PC-9 (cell line): ENCODE results near the gene RXFP2. TPM values are rescaled to one million over a fixed set of nuclear protein-coding genes. Genes with fewer than 3 reads are reported as not detected.

Experiments
- BruUV-seq: library from RNA; stranded (reverse); fragments of 400-500 nt; replicated peaks from 2 replicates; lab custom pipeline; 2021; lab: Mats Ljungman, UMichigan
- CTCF ChIA-PET: fragments of 300-600 bp; sonication (Branson Sonifier 250); formaldehyde crosslinking; loops from one replicate; lab custom pipeline; 2022; ENCODE audit warnings: antibody characterized with exemption; lab: Charles Lee
- POLR2A ChIA-PET: fragments of 300-600 bp; sonication (Branson Sonifier 250); formaldehyde crosslinking; loops from one replicate; lab custom pipeline; 2022; ENCODE audit warnings: antibody characterized with exemption; ENCODE audit not compliant: unreplicated experiment; lab: Charles Lee
- DNase-seq, 2 experiments: peaks; one replicate each; pipeline versions ENCODE4 v3.0.0 to v3.0.0-alpha.2; 2015 to 2022; ENCODE audit warnings: mixed read lengths in 1 of 2
- H2AFZ ChIP-seq: fragments of 200-600 bp; sonication (generic); 2 replicates; pipeline ENCODE4 v1.8.1; 2017; ENCODE audit warnings: antibody characterized with exemption
- H3F3A ChIP-seq: fragments of 200-600 bp; sonication (generic); 2 replicates; pipeline ENCODE4 v1.8.1; 2017; ENCODE audit warnings: antibody characterized with exemption, mild to moderate bottlenecking, low read depth; ENCODE audit not compliant: insufficient read depth
- H3K27ac ChIP-seq: fragments of 200-600 bp; sonication (generic); 2 replicates; pipeline ENCODE4 v1.6.1; 2016; ENCODE audit warnings: mixed run types
- H3K27me3 ChIP-seq: fragments of 200-600 bp; sonication (generic); 2 replicates; pipeline ENCODE4 v1.6.1; 2016; ENCODE audit warnings: low read depth, mixed run types; ENCODE audit not compliant: insufficient read depth
- H3K36me3 ChIP-seq: fragments of 200-600 bp; sonication (generic); 2 replicates; pipeline ENCODE4 v1.6.1; 2016; ENCODE audit warnings: low read depth, mixed run types
- H3K4me1 ChIP-seq: fragments of 200-600 bp; sonication (generic); replicated peaks from 2 replicates; pipeline ENCODE4 v1.6.1; 2016; ENCODE audit warnings: mixed run types; ENCODE audit not compliant: insufficient read depth
- H3K4me2 ChIP-seq: fragments of 200-600 bp; sonication (generic); 2 replicates; pipeline ENCODE4 v1.6.1; 2017; ENCODE audit warnings: mixed run types
- H3K4me3 ChIP-seq: fragments of 200-600 bp; sonication (generic); 2 replicates; pipeline ENCODE4 v1.6.1; 2016; ENCODE audit warnings: mixed run types
- H3K79me2 ChIP-seq: fragments of 200-600 bp; sonication (generic); 2 replicates; pipeline ENCODE4 v1.6.1; 2017; ENCODE audit warnings: low read depth, mixed run types
- H3K9me2 ChIP-seq: fragments of 200-600 bp; sonication (generic); 2 replicates; pipeline ENCODE4 v1.8.1; 2017; ENCODE audit warnings: mild to moderate bottlenecking; ENCODE audit not compliant: insufficient read depth
- H3K9me3 ChIP-seq: fragments of 200-600 bp; sonication (generic); 2 replicates; pipeline ENCODE4 v1.8.1; 2016; ENCODE audit warnings: low read depth; ENCODE audit not compliant: insufficient read depth
- H4K20me1 ChIP-seq: fragments of 200-600 bp; sonication (generic); 2 replicates; pipeline ENCODE4 v1.8.1; 2017; ENCODE audit not compliant: insufficient read depth
- CTCF ChIP-seq: fragments of 200-600 bp; sonication (generic); conservative IDR thresholded peaks from 2 replicates; pipeline ENCODE4 v1.6.1; 2017; ENCODE audit warnings: mixed run types, antibody characterized with exemption, mild to moderate bottlenecking, moderate library complexity
- EZH2 ChIP-seq: fragments of 200-600 bp; sonication (generic); IDR thresholded peaks from 2 replicates; pipeline ENCODE4 v1.8.0; 2017; ENCODE audit warnings: antibody characterized with exemption, low read depth
- intact Hi-C: fragments of 100-400 bp; cut with micrococcal nuclease; formaldehyde crosslinking; loops from one replicate; pipeline ENCODE4 v1.10.0; 2022; ENCODE audit not compliant: unreplicated experiment
- total RNA-seq: library from RNA; stranded (reverse); gene quantifications from 2 replicates; pipeline ENCODE4 v1.2.3, GENCODE V29; 2021

The RXFP2 gene
- total RNA-seq, 1 experiment from 2014 or later, result not detected

GRCh38 chr13:31801088-31801487 lies 61.8 kb downstream of the RXFP2 start:
- no peaks in the 10 kb centered on the region for H3K79me2 ChIP-seq
- no peaks in the 10 kb centered on the region for H4K20me1 ChIP-seq
- ChIA-PET CTCF (no interaction called here), POLR2A (no interaction called here)
- no peak for DNase-seq
- intact Hi-C loops, result no loop called here
- no peak overlapping the region for H3K27ac ChIP-seq
- H3F3A ChIP-seq, result no peaks in the 10 kb centered on the region
- no peaks in the 10 kb centered on the region for H3K36me3 ChIP-seq
- peaks cover 5% of the 10 kb centered on the region; the same call in 1 of the 2 replicates for H3K9me3 ChIP-seq
- no peaks in the 10 kb centered on the region for H3K9me2 ChIP-seq
- no peak for TF ChIP-seq EZH2
- TF ChIP-seq CTCF, result no peak
- H3K4me3 ChIP-seq, result no peak overlapping the region
- peaks cover 15% of the 10 kb centered on the region; the same call in 1 of the 2 replicates for H3K27me3 ChIP-seq
- no peak overlapping the region for H3K4me2 ChIP-seq
- H2AFZ ChIP-seq, result no peak overlapping the region
- no peaks in the 10 kb centered on the region for H3K4me1 ChIP-seq
- no TSS peak for BruUV-seq

- ChIA-PET POLR2A (no interaction called here), CTCF (no interaction called here)
- no peak for TF ChIP-seq EZH2
- TF ChIP-seq CTCF, result no peak
- H3K4me3 ChIP-seq, result no peak overlapping the region
- no peak overlapping the region for H3K27ac ChIP-seq
- no peaks in the 10 kb centered on the region for H4K20me1 ChIP-seq
- H3K9me3 ChIP-seq, result peaks cover 5% of the 10 kb centered on the region; the same call in 1 of the 2 replicates
- H3K27me3 ChIP-seq, result peaks cover 25% of the 10 kb centered on the region; the same call in 1 of the 2 replicates
- H3K9me2 ChIP-seq, result no peaks in the 10 kb centered on the region; the same call in 1 of the 2 replicates
- no peak for DNase-seq
- H3K4me2 ChIP-seq, result no peak overlapping the region
- no peaks in the 10 kb centered on the region for H3K36me3 ChIP-seq
- H3F3A ChIP-seq, result no peaks in the 10 kb centered on the region
- intact Hi-C loops, result no loop called here
- no peaks in the 10 kb centered on the region for H3K79me2 ChIP-seq
- no peaks in the 10 kb centered on the region for H3K4me1 ChIP-seq
- no TSS peak for BruUV-seq
- H2AFZ ChIP-seq, result no peak overlapping the region
Measured at GRCh38 chr13:31803311-31803710, 64.0 kb downstream of the RXFP2 start.

GRCh38 chr13:31805841-31806240 lies 66.5 kb downstream of the RXFP2 start:
- peaks cover 25% of the 10 kb centered on the region; the same call in 1 of the 2 replicates for H3K27me3 ChIP-seq
- BruUV-seq, result no TSS peak
- H3K4me2 ChIP-seq, result no peak overlapping the region
- H4K20me1 ChIP-seq, result no peaks in the 10 kb centered on the region
- ChIA-PET POLR2A (no interaction called here), CTCF (no interaction called here)
- H3K4me3 ChIP-seq, result no peak overlapping the region
- intact Hi-C loops, result no loop called here
- H3K36me3 ChIP-seq, result no peaks in the 10 kb centered on the region
- no peaks in the 10 kb centered on the region; the same call in 1 of the 2 replicates for H3K9me2 ChIP-seq
- H3F3A ChIP-seq, result no peaks in the 10 kb centered on the region
- H3K27ac ChIP-seq, result no peak overlapping the region
- TF ChIP-seq CTCF, result no peak
- TF ChIP-seq EZH2, result no peak
- H3K4me1 ChIP-seq, result no peaks in the 10 kb centered on the region
- H3K9me3 ChIP-seq, result peaks cover 5% of the 10 kb centered on the region; the same call in 1 of the 2 replicates
- H2AFZ ChIP-seq, result no peak overlapping the region
- H3K79me2 ChIP-seq, result no peaks in the 10 kb centered on the region
- no peak for DNase-seq
